ENCODE data around the gene CAMTA1.

The CAMTA1 gene

DNA sequence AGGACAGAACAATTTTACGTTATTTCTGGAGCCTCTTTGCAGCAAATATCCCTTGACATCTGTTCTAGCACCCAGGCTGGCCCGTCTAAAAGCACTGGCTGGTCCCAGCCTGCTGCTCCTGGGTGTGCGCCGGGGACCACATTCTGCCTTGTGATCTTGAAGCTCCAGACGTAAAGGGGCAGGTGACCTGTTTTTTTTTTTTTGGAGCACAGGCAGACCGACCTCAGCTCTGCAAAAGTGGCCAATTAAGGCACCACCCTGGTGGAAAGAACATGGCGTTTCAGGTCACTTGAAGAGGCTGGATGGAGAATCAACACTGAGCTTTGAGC lies 13.8 kb upstream of the CAMTA1 start:
- TF ChIP-seq, protein P1, sequence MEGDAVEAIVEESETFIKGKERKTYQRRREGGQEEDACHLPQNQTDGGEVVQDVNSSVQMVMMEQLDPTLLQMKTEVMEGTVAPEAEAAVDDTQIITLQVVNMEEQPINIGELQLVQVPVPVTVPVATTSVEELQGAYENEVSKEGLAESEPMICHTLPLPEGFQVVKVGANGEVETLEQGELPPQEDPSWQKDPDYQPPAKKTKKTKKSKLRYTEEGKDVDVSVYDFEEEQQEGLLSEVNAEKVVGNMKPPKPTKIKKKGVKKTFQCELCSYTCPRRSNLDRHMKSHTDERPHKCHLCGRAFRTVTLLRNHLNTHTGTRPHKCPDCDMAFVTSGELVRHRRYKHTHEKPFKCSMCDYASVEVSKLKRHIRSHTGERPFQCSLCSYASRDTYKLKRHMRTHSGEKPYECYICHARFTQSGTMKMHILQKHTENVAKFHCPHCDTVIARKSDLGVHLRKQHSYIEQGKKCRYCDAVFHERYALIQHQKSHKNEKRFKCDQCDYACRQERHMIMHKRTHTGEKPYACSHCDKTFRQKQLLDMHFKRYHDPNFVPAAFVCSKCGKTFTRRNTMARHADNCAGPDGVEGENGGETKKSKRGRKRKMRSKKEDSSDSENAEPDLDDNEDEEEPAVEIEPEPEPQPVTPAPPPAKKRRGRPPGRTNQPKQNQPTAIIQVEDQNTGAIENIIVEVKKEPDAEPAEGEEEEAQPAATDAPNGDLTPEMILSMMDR (IDR thresholded peaks at IDR 0.05; ENCODE audit: control insufficient read depth, extremely low read depth, insufficient read depth), result no peak
- H3K4me3 ChIP-seq (ENCODE audit: low read depth, low read length), result no peak overlapping the region
- DNase-seq (ENCODE audit: low read depth), result no peak

- no peak overlapping the region for H3K4me3 ChIP-seq (ENCODE audit: low read depth, low read length)
- no peak for DNase-seq (ENCODE audit: low read depth)
- TF ChIP-seq, protein P1 (IDR thresholded peaks at IDR 0.05; ENCODE audit: control insufficient read depth, extremely low read depth, insufficient read depth), result no peak
Observed at GRCh38 chr1:6774381-6774780, 10.9 kb upstream of the CAMTA1 start.

GRCh38 chr1:6775261-6776043 lies 9.8 kb upstream of the CAMTA1 start:
- DNase-seq (ENCODE audit: low read depth), result no peak
- TF ChIP-seq, protein P1 (IDR thresholded peaks at IDR 0.05; ENCODE audit: control insufficient read depth, extremely low read depth, insufficient read depth), result no peak
- no peak overlapping the region for H3K4me3 ChIP-seq (ENCODE audit: low read depth, low read length)

- no peak for DNase-seq (ENCODE audit: low read depth)
- no peak overlapping the region for H3K4me3 ChIP-seq (ENCODE audit: low read depth, low read length)
- TF ChIP-seq, protein P1 (IDR thresholded peaks at IDR 0.05; ENCODE audit: control insufficient read depth, extremely low read depth, insufficient read depth), result no peak
Observed at GRCh38 chr1:6776389-6776788, 8.9 kb upstream of the CAMTA1 start.

GRCh38 chr1:6776895-6777294 lies 8.4 kb upstream of the CAMTA1 start:
- TF ChIP-seq, protein P1 (IDR thresholded peaks at IDR 0.05; ENCODE audit: control insufficient read depth, extremely low read depth, insufficient read depth), result no peak
- DNase-seq (ENCODE audit: low read depth), result no peak
- no peak overlapping the region for H3K4me3 ChIP-seq (ENCODE audit: low read depth, low read length)

DNA sequence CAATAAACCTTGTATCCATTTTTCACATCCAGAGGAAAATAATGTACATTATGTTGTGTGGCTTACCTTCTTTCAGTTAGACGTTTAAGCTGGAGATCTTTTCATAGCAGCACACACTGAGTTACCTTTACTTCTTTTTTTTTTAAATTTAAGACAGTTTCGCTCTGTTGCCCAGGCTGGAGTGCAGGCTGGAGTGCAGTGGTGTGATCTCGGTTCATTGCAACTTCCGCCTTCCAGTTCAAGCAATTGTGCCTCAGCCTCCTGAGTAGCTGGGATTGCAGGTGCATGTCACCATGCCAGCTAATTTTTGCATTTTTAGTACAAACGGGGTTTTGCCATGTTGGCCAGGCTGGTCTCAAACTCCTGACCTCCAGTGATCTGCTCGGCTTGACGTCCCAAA lies 7.4 kb upstream of the CAMTA1 start:
- no peak overlapping the region for H3K4me3 ChIP-seq (ENCODE audit: low read depth, low read length)
- DNase-seq (ENCODE audit: low read depth), result no peak

More for the DNA sequence above, 7.4 kb upstream of the CAMTA1 start:
- TF ChIP-seq, protein P1 (IDR thresholded peaks at IDR 0.05; ENCODE audit: control insufficient read depth, extremely low read depth, insufficient read depth), result no peak
